Upper lobe of right lung (tissue), 1 donor: ENCODE measurements around the gene FURIN. TPM values are rescaled to one million over a fixed set of nuclear protein-coding genes. Genes with fewer than 3 reads are reported as not detected.
A peak's percentile ranks its signal among the peaks of the same experiment; 100 is the strongest.

ENCODE experiments used
- ATAC-seq: fragments of 200-7000 bp; cut with Tn5 transposase; one replicate; pipeline ENCODE4 v1.9.1; 2020; ENCODE audit warnings: mild to moderate bottlenecking, moderate library complexity
- DNase-seq: peaks from one replicate; pipeline ENCODE4 v3.0.0-alpha.2; 2020
- H3K27ac ChIP-seq: fragments of 200-600 bp; one replicate; pipeline ENCODE4 v1.8.0; 2022
- H3K27me3 ChIP-seq: fragments of 200-600 bp; one replicate; pipeline ENCODE4 v1.8.0; 2022; ENCODE audit warnings: mild to moderate bottlenecking
- H3K36me3 ChIP-seq: fragments of 200-600 bp; one replicate; pipeline ENCODE4 v1.8.0; 2022
- H3K4me1 ChIP-seq: fragments of 200-600 bp; one replicate; pipeline ENCODE4 v1.8.0; 2022
- H3K4me3 ChIP-seq: fragments of 200-600 bp; one replicate; pipeline ENCODE4 v1.8.0; 2022; ENCODE audit warnings: mild to moderate bottlenecking
- H3K9me3 ChIP-seq: fragments of 200-600 bp; one replicate; pipeline ENCODE4 v1.8.0; 2022
- CTCF ChIP-seq: fragments of 200-600 bp; IDR thresholded peaks from one replicate; pipeline ENCODE4 v1.8.0; 2022; ENCODE audit warnings: antibody characterized with exemption
- intact Hi-C: fragments of 100-400 bp; cut with DNase I; formaldehyde crosslinking; loops from one replicate; pipeline ENCODE4 v1.11.0; 2022
- total RNA-seq: library from RNA; stranded (reverse); fragmentation: NEBNext Ultra II Directional; extraction: Animal tissue kit (Norgen Biotek cat#: 25700); gene quantifications from one replicate; pipeline ENCODE4 v1.2.1, GENCODE V29; 2021
- donor health status: DM: no; HTN: yes; CAD: no; lungs with severe emphysema.

The FURIN gene
- total RNA-seq, 1 donor from 2014 or later: 104 TPM

DNA sequence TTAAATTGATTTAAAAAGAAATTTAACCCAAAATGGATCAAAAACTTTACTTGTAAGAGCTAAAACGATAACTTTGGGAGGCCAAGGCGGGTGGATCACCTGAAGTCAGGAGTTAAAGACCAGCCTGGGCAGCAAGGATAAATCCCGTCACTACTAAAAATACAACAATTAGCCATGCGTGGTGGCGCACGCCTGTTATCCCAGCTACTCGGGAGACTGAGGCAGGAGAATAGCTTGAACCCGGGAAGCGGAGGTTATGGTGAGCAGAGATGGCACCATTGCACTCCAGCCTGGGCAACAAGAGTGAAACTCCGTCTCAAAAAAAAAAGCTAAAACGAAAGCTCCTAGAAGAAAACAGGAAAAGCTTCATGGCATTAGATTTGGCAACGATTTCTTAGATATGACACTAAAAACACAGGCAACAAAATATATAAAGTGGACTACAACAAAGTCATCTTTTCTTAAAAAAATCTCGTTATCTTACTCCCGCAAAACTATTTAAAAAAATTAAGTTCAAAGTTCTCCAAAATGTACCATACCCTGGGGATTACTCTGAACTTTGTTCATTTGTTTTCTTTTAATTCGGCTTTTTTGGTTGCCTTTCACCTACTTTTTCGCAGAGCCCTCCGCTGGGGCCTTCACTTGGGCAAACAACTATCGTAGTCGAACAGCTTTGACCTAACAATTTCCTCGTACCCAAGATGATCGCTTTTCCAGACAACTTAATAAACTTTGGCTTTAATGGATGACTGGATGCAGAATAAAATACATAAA lies 61.0 kb downstream of the FURIN start:
- no peaks in the 10 kb centered on the region for H3K36me3 ChIP-seq
- H3K27ac ChIP-seq: peak overlapping the region; percentile 97
- no peak for ATAC-seq
- H3K27me3 ChIP-seq: no peaks in the 10 kb centered on the region
- peak overlapping the region; percentile 70 for H3K4me3 ChIP-seq
- TF ChIP-seq CTCF: no peak
- no peaks in the 10 kb centered on the region for H3K9me3 ChIP-seq
- peaks cover 37% of the 10 kb centered on the region for H3K4me1 ChIP-seq
- intact Hi-C loops: no loop called here
- no peak for DNase-seq

DNA sequence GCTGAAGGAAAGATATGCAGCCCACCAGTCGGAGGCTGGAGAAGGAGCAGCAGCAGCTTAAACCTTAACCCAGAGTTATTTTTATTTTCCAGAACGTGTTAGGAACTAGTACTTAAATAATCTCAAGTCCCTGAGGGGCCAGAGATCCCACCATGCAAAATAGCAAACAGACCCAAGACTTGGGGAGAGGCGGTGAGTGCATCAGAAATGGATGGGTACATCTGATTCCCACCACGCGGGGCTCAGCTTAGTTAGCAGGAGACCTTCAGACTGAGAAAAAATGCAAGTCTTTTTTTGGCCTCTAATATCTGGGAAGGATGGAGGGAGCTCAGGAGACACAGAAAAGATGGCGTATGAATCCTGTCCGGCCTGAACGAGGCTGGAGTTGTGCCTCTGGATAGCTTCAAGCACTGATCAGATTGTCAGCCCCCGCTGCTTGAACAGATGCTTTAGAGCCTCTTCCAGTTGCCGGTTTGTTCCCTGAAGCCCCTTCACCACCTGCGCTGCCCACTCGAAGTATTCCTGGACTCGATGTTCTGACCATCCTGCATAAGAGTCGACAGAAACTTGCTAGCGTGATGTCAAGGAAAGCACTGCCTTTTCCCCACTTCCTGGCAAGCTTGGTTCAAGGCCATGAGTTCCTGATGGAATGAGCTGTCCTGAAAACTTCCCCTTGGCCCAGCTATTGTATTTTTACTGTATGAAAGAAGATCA lies 62.6 kb downstream of the FURIN start:
- intact Hi-C loops: no loop called here
- Histone ChIP-seq H3K4me1 (peaks cover 44% of the 10 kb centered on the region), H3K27me3 (no peaks in the 10 kb centered on the region), H3K9me3 (no peaks in the 10 kb centered on the region), H3K4me3 (peak overlapping the region; percentile 83), H3K27ac (peak overlapping the region; percentile 97), H3K36me3 (no peaks in the 10 kb centered on the region)
- no peak for ATAC-seq
- TF ChIP-seq CTCF: no peak
- no peak for DNase-seq

DNA sequence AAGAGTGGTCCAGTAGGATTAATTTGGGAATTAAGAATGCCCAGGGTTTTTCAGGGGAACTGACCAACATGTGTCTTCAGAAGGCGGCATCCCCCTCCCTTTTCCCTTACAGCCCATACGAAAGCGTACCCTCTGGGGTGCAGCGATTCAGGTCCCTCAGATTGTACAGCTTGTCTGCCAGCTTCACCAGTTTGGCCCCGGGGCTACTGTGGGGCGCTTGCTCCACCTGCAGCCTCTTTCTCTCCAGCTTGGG lies 63.1 kb downstream of the FURIN start:
- TF ChIP-seq CTCF: no peak
- ATAC-seq (no peak), DNase-seq (no peak)
- H3K4me1 ChIP-seq: peaks cover 49% of the 10 kb centered on the region
- H3K4me3 ChIP-seq: peak overlapping the region; percentile 83
- peak overlapping the region; percentile 97 for H3K27ac ChIP-seq
- no peaks in the 10 kb centered on the region for H3K9me3 ChIP-seq
- intact Hi-C loops: no loop called here
- no peaks in the 10 kb centered on the region for H3K36me3 ChIP-seq
- H3K27me3 ChIP-seq: no peaks in the 10 kb centered on the region

GRCh38 chr15:90931828-90932659 lies 63.7 kb downstream of the FURIN start, which contains the start of gene HDDC3:
Gene HDDC3 (minus strand): TSS chr15:90932549. CDS start chr15:90932540, 9 bp downstream.
- no peaks in the 10 kb centered on the region for H3K36me3 ChIP-seq
- TF ChIP-seq CTCF: peak; percentile 99
- H3K4me1 ChIP-seq: peaks cover 54% of the 10 kb centered on the region
- H3K9me3 ChIP-seq: no peaks in the 10 kb centered on the region
- no peaks in the 10 kb centered on the region for H3K27me3 ChIP-seq
- intact Hi-C loops: no loop called here
- H3K4me3 ChIP-seq: peak within 1 kb of the TSS; percentile 83
- H3K27ac ChIP-seq: peak within 1 kb of the TSS; percentile 97
- DNase-seq (peak; percentile 96), ATAC-seq (peak; percentile 77)

- Histone ChIP-seq H3K36me3 (peaks cover 5% of the 10 kb centered on the region), H3K27me3 (no peaks in the 10 kb centered on the region), H3K4me3 (peak overlapping the region; percentile 83), H3K9me3 (no peaks in the 10 kb centered on the region), H3K4me1 (peaks cover 54% of the 10 kb centered on the region), H3K27ac (peak overlapping the region; percentile 97)
- intact Hi-C loops: no loop called here
- DNase-seq (no peak), ATAC-seq (no peak)
- no peak for TF ChIP-seq CTCF
Measured at GRCh38 chr15:90932660-90932991, 64.2 kb downstream of the FURIN start.

Other genes starting within 250 kb of the FURIN start
- gene BLM, start 151.2 kb upstream of the FURIN start, total RNA-seq: 1.5 TPM
- gene FES, start 15.9 kb downstream of the FURIN start, total RNA-seq: 48.0 TPM
- gene MAN2A2, start 34.7 kb downstream of the FURIN start, total RNA-seq: 94.0 TPM
- 12.4 TPM for gene HDDC3, start 64.0 kb downstream of the FURIN start, total RNA-seq
- gene UNC45A, start 66.7 kb downstream of the FURIN start, total RNA-seq: 60.9 TPM
- 8.6 TPM for gene RCCD1, start 86.3 kb downstream of the FURIN start, total RNA-seq
- gene PRC1, start 125.9 kb downstream of the FURIN start, total RNA-seq: 4.6 TPM
- gene VPS33B, start 154.0 kb downstream of the FURIN start, total RNA-seq: 14.3 TPM
- 0.87 TPM for gene SV2B, start 231.7 kb downstream of the FURIN start, total RNA-seq